Liver (tissue), 9 donors: ENCODE results near the gene LYRM4. TPM values are rescaled to one million over a fixed set of nuclear protein-coding genes. Genes with fewer than 3 reads are reported as not detected.

Experiments
- DNase-seq: peaks from one replicate; pipeline ENCODE4 v3.0.0-alpha.2; 2017; ENCODE audit warnings: low spot score
- H3K27ac ChIP-seq, 2 donors: one replicate each; pipeline ENCODE4 v1.7.0; 2013; ENCODE audit warnings: inconsistent platforms in 2 of 2, low read length in 2 of 2, control low read depth in 1 of 2, low read depth in 1 of 2, mild to moderate bottlenecking in 1 of 2
- H3K27me3 ChIP-seq, 4 donors: one replicate each; pipeline versions ENCODE4 v1.6.1 to v1.7.0; 2013; ENCODE audit warnings: low read length in 3 of 4, inconsistent platforms in 1 of 4, mild to moderate bottlenecking in 1 of 4, moderate library complexity in 1 of 4; ENCODE audit not compliant: control insufficient read depth in 4 of 4, insufficient read depth in 4 of 4
- H3K36me3 ChIP-seq, 4 donors: one replicate each; pipeline versions ENCODE4 v1.6.1 to v1.7.0; 2013; ENCODE audit warnings: low read length in 3 of 4, mild to moderate bottlenecking in 3 of 4, low read depth in 1 of 4, moderate library complexity in 1 of 4; ENCODE audit not compliant: control insufficient read depth in 4 of 4, insufficient read depth in 3 of 4
- H3K4me1 ChIP-seq, 4 donors: one replicate each; pipeline versions ENCODE4 v1.6.1 to v1.7.0; 2013; ENCODE audit warnings: low read length in 3 of 4, mild to moderate bottlenecking in 3 of 4, moderate library complexity in 1 of 4; ENCODE audit not compliant: control insufficient read depth in 4 of 4, insufficient read depth in 4 of 4
- H3K4me3 ChIP-seq, 3 donors: one replicate each; pipeline versions ENCODE4 v1.6.1 to v1.7.0; 2013; ENCODE audit warnings: low read length in 3 of 3, control low read depth in 1 of 3, low read depth in 1 of 3, mild to moderate bottlenecking in 1 of 3
- H3K9ac ChIP-seq, 2 donors: one replicate each; pipeline ENCODE4 v1.7.0; 2013; ENCODE audit warnings: low read length in 2 of 2, mild to moderate bottlenecking in 2 of 2, moderate library complexity in 2 of 2, control low read depth in 1 of 2, low read depth in 1 of 2
- H3K9me3 ChIP-seq, 4 donors: one replicate each; pipeline versions ENCODE4 v1.6.1 to v1.7.0; 2013; ENCODE audit warnings: low read length in 3 of 4; ENCODE audit not compliant: control insufficient read depth in 4 of 4
- EGR1 ChIP-seq, 2 donors: IDR thresholded peaks; 2 replicates each; pipeline ENCODE4 v1.6.1; 2016 to 2018; ENCODE audit warnings: antibody characterized with exemption in 2 of 2, low read depth in 2 of 2
- FOXA1 ChIP-seq: IDR thresholded peaks from 2 replicates; pipeline ENCODE4 v1.6.1; 2016; ENCODE audit warnings: antibody characterized with exemption
- GABPA ChIP-seq, 2 donors: IDR thresholded peaks in 1 of 2; conservative IDR thresholded peaks in 1 of 2; 2 replicates each; pipeline ENCODE4 v1.6.1; 2016; ENCODE audit warnings: antibody characterized with exemption in 2 of 2, mild to moderate bottlenecking in 1 of 2, moderate library complexity in 1 of 2
- HNF4A ChIP-seq, 2 donors: conservative IDR thresholded peaks; 2 replicates each; pipeline ENCODE4 v1.6.1; 2016; ENCODE audit warnings: antibody characterized with exemption in 2 of 2, mild to moderate bottlenecking in 2 of 2
- HNF4G ChIP-seq: IDR thresholded peaks from 2 replicates; pipeline ENCODE4 v1.6.1; 2016; ENCODE audit warnings: antibody characterized with exemption
- JUND ChIP-seq, 2 donors: IDR thresholded peaks; 2 replicates each; pipeline ENCODE4 v1.6.1; 2016; ENCODE audit warnings: antibody characterized with exemption in 2 of 2
- NR2F2 ChIP-seq: IDR thresholded peaks from 2 replicates; pipeline ENCODE4 v1.6.1; 2016; ENCODE audit warnings: antibody characterized with exemption
- RAD21 ChIP-seq, 2 donors: IDR thresholded peaks; 2 replicates each; pipeline ENCODE4 v1.6.1; 2016; ENCODE audit warnings: antibody characterized with exemption in 2 of 2, mild to moderate bottlenecking in 2 of 2
- RXRA ChIP-seq, 2 donors: IDR thresholded peaks; 2 replicates each; pipeline ENCODE4 v1.6.1; 2017 to 2018; ENCODE audit warnings: antibody characterized with exemption in 2 of 2, mild to moderate bottlenecking in 1 of 2
- SP1 ChIP-seq: IDR thresholded peaks from 2 replicates; pipeline ENCODE4 v1.6.1; 2018; ENCODE audit warnings: antibody characterized with exemption, mild to moderate bottlenecking
- TAF1 ChIP-seq: conservative IDR thresholded peaks from 2 replicates; pipeline ENCODE4 v1.6.1; 2016; ENCODE audit warnings: antibody characterized with exemption, mild to moderate bottlenecking
- YY1 ChIP-seq: IDR thresholded peaks from 2 replicates; pipeline ENCODE4 v1.6.1; 2016; ENCODE audit warnings: antibody characterized with exemption, mild to moderate bottlenecking
- WGBS: extraction: QIAGEN DNeasy Blood & Tissue Kit; methylation state at CpG from one replicate; pipeline ENCODE4 v1.1.7; 2013; 5-methylcytosine and 5-hydroxymethylcytosine counted together
- polyA plus RNA-seq, 2 donors: library from polyadenylated mRNA; stranded (reverse) in 1 of 2; unstranded in 1 of 2; fragments of 200-250 nt in 1 of 2; fragments of >200 nt in 1 of 2; fragmentation: Nextera tagmentation in 1 of 2; extraction: Ambion mirVana in 1 of 2; gene quantifications; one replicate each; pipeline versions ENCODE4 v1.2.1 to v1.2.3, GENCODE V29; 2013 to 2015
- total RNA-seq, 2 donors: library from RNA; depleted of rRNA; stranded (reverse); fragments of >200 nt; gene quantifications; one replicate each; pipeline ENCODE4 v1.2.3, GENCODE V29; 2014
- TF ChIP-seq, protein P1 (sequence below): IDR thresholded peaks from 2 replicates; pipeline ENCODE4 v1.6.1; 2016; ENCODE audit warnings: antibody characterized with exemption, mild to moderate bottlenecking
- TF ChIP-seq, protein P2 (sequence below): IDR thresholded peaks from 2 replicates; pipeline ENCODE4 v1.6.1; 2016; ENCODE audit warnings: antibody characterized with exemption
- TF ChIP-seq, protein P3 (sequence below): fragments of 150-350 bp; IDR thresholded peaks from 2 replicates; pipeline ENCODE4 v1.5.1; 2017; ENCODE audit warnings: improper control_type of control experiment, low read depth, low read length; ENCODE audit not compliant: missing input control
- TF ChIP-seq, protein P4 (sequence below): IDR thresholded peaks from 2 replicates; pipeline ENCODE4 v1.6.1; 2016; ENCODE audit warnings: antibody characterized with exemption
- TF ChIP-seq, protein P5 (sequence below): IDR thresholded peaks from 2 replicates; pipeline ENCODE4 v1.6.1; 2016; ENCODE audit warnings: antibody characterized with exemption
- donor health status: healthy.
- donor health status: healthy.
- donor health status: healthy.
- donor health status: healthy.
- donor health status: healthy.

The LYRM4 gene
- total and polyA plus RNA-seq, 4 donors = 4.4 to 13.1 (median 6.5) TPM

DNA sequence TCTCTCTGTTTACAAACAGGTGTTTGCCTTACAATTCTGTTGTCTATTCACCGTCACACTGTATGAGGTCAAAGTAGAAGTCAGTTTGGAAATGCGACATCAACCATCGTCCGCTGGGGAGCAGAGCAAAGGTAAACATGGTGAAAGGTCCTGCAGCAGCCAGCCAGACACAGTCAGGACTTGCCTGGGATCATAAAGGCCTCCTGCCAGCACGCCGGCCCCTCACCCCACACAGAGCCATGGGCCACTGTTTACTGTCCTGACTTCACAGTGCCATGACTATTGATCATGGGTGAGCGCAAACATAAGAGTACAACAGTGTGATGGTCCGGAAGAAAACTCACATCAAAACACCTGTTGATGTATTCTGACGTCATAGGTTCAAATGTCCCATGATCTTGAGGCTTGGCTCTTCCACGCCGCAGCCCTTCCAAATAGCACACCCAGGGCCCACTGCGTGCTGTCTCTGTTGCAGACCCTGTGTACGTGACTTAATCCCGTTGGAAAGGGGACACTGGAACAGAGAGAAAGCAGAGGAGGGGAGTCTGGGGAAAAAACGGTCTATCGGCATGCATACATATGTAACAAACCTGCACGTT, 192.5 kb downstream of the LYRM4 start (continued):
- TF ChIP-seq, protein P1, sequence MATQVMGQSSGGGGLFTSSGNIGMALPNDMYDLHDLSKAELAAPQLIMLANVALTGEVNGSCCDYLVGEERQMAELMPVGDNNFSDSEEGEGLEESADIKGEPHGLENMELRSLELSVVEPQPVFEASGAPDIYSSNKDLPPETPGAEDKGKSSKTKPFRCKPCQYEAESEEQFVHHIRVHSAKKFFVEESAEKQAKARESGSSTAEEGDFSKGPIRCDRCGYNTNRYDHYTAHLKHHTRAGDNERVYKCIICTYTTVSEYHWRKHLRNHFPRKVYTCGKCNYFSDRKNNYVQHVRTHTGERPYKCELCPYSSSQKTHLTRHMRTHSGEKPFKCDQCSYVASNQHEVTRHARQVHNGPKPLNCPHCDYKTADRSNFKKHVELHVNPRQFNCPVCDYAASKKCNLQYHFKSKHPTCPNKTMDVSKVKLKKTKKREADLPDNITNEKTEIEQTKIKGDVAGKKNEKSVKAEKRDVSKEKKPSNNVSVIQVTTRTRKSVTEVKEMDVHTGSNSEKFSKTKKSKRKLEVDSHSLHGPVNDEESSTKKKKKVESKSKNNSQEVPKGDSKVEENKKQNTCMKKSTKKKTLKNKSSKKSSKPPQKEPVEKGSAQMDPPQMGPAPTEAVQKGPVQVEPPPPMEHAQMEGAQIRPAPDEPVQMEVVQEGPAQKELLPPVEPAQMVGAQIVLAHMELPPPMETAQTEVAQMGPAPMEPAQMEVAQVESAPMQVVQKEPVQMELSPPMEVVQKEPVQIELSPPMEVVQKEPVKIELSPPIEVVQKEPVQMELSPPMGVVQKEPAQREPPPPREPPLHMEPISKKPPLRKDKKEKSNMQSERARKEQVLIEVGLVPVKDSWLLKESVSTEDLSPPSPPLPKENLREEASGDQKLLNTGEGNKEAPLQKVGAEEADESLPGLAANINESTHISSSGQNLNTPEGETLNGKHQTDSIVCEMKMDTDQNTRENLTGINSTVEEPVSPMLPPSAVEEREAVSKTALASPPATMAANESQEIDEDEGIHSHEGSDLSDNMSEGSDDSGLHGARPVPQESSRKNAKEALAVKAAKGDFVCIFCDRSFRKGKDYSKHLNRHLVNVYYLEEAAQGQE = peak; percentile 67
- TF ChIP-seq NR2F2 = peak; percentile 72
- TF ChIP-seq, protein P2, sequence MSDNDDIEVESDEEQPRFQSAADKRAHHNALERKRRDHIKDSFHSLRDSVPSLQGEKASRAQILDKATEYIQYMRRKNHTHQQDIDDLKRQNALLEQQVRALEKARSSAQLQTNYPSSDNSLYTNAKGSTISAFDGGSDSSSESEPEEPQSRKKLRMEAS = peak; percentile 96

DNA sequence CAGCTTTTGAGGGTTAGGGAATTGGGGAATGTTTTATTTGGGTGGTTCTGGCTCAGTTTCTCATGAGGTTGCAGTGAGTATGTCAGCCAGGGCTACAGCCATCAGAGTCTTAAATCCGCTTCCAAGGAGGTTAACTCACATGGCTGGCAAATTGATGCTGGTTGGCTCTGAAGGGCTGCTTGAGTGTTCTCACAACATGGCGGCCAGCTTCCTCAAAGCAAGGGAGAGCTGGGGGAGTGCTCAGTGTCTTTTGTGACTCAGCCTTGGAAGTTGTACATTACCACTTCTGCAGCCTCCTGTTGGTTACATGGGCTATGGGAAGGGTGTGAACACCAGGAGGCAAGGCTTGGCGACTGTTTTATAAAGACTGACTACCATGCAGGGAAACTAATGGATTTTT, 193.4 kb downstream of the LYRM4 start:
- Histone ChIP-seq H3K27ac (peak overlapping the region; percentile 90 to 93), H3K9me3 (no peaks in the 10 kb centered on the region), H3K4me3 (no peak overlapping the region), H3K4me1 (peaks cover 0 to 13% (median 0%) of the 10 kb centered on the region in 4 donors), H3K36me3 (no peaks in the 10 kb centered on the region), H3K27me3 (no peaks in the 10 kb centered on the region), H3K9ac (peak overlapping the region; percentile 68 to 84)
- no peak for DNase-seq
- TF ChIP-seq SP1 (no peak), JUND (IDR thresholded peaks at IDR 0.05) (no peak), EGR1 (IDR thresholded peaks at IDR 0.05; ENCODE audit: low read depth in 2 of 2) (no peak), FOXA1 (no peak), RXRA (IDR thresholded peaks at IDR 0.05) (no peak), NR2F2 (no peak), RAD21 (IDR thresholded peaks at IDR 0.05) (no peak), HNF4A (conservative IDR thresholded peaks at IDR 0.05) (no peak), TAF1 (no peak), HNF4G (no peak), GABPA (IDR thresholded peaks at IDR 0.05 in 1 of 2, conservative IDR thresholded peaks at IDR 0.05 in 1 of 2) (no peak), YY1 (no peak)
- TF ChIP-seq, protein P2 = no peak
- TF ChIP-seq, protein P3, sequence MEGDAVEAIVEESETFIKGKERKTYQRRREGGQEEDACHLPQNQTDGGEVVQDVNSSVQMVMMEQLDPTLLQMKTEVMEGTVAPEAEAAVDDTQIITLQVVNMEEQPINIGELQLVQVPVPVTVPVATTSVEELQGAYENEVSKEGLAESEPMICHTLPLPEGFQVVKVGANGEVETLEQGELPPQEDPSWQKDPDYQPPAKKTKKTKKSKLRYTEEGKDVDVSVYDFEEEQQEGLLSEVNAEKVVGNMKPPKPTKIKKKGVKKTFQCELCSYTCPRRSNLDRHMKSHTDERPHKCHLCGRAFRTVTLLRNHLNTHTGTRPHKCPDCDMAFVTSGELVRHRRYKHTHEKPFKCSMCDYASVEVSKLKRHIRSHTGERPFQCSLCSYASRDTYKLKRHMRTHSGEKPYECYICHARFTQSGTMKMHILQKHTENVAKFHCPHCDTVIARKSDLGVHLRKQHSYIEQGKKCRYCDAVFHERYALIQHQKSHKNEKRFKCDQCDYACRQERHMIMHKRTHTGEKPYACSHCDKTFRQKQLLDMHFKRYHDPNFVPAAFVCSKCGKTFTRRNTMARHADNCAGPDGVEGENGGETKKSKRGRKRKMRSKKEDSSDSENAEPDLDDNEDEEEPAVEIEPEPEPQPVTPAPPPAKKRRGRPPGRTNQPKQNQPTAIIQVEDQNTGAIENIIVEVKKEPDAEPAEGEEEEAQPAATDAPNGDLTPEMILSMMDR = no peak
- TF ChIP-seq, protein P4, sequence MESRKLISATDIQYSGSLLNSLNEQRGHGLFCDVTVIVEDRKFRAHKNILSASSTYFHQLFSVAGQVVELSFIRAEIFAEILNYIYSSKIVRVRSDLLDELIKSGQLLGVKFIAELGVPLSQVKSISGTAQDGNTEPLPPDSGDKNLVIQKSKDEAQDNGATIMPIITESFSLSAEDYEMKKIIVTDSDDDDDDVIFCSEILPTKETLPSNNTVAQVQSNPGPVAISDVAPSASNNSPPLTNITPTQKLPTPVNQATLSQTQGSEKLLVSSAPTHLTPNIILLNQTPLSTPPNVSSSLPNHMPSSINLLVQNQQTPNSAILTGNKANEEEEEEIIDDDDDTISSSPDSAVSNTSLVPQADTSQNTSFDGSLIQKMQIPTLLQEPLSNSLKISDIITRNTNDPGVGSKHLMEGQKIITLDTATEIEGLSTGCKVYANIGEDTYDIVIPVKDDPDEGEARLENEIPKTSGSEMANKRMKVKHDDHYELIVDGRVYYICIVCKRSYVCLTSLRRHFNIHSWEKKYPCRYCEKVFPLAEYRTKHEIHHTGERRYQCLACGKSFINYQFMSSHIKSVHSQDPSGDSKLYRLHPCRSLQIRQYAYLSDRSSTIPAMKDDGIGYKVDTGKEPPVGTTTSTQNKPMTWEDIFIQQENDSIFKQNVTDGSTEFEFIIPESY = no peak
- TF ChIP-seq, protein P5, sequence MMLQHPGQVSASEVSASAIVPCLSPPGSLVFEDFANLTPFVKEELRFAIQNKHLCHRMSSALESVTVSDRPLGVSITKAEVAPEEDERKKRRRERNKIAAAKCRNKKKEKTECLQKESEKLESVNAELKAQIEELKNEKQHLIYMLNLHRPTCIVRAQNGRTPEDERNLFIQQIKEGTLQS = no peak
- TF ChIP-seq, protein P1 = no peak
- 97% methylated on average over 3 of the region's 3 CpGs for WGBS
